Stomach (tissue), 4 donors: Measurements from ENCODE around the gene NEU2.

ENCODE experiments used
- CTCF ChIP-seq, 7 experiments: fragments of 450-650 bp in 4 of 7; fragments of 200-600 bp in 3 of 7; sonication (generic) in 3 of 7; IDR thresholded peaks; one replicate each; pipeline ENCODE4 v1.5.1; 2016 to 2019; ENCODE audit warnings: antibody characterized with exemption in 7 of 7, control low read depth in 2 of 7, mild to moderate bottlenecking in 1 of 7
- EP300 ChIP-seq: sonication (generic); formaldehyde crosslinking; IDR thresholded peaks from one replicate; pipeline ENCODE4 v1.6.1; 2017; ENCODE audit warnings: antibody characterized with exemption
- POLR2A ChIP-seq, 4 donors: fragments of 450-650 bp; IDR thresholded peaks; one replicate each; pipeline ENCODE4 v1.6.1; 2016; ENCODE audit warnings: antibody characterized with exemption in 4 of 4, control low read depth in 2 of 4, mild to moderate bottlenecking in 1 of 4, moderate library complexity in 1 of 4
- POLR2AphosphoS5 ChIP-seq, 3 donors: sonication (generic); formaldehyde crosslinking; IDR thresholded peaks; one replicate each; pipeline ENCODE4 v1.6.1; 2016; ENCODE audit warnings: antibody characterized with exemption in 3 of 3

- TF ChIP-seq POLR2AphosphoS5 (IDR thresholded peaks at IDR 0.05) (no peak), CTCF (IDR thresholded peaks at IDR 0.05) (no peak), POLR2A (IDR thresholded peaks at IDR 0.05) (no peak), EP300 (no peak)
Measured at GRCh38 chr2:233063976-233064411, 31.5 kb downstream of the NEU2 start.
